ENCODE measurements around the gene NRL.

The NRL gene

DNA sequence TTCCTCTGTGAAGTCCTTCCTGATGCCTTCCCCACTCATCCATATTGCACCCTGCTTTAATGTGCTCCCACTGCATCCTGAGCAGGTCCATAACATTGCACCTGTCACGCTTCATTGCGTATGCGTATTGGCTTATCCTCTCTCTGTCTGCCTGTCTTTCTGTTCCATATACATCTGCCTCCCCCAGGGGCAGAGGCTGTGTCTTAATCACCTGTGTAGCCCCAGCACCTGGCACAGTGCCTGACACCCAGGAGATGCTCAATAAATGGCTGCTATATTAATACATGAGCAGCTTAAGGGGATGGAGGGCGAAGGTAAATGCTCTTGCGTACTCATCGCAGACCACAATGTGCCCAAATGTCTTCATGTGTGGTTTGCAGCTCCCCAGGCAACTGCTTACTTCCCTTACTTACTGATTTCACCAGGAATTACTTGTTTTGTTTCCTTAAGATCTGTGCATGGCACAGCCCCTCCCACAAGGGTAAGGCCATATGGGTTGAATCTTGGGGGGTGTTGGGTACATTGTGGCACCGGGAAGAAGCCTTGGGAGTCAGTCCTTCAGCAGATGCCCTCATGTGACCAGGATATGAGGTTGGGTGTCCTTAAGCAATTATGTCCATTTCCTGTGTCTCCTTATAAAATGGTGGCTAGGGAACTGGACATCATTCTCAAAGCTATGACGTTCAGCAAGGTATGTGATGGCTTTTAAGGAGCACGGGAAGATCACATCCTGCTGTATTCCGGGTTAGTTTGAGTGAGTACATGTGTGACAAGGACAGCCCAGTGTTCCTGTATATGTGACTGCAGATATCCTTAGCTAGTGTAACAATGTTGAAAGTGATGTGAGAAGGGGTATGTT lies 44.2 kb downstream of the NRL start:
- H3K36me3 ChIP-seq (ENCODE audit: control insufficient read depth in 2 of 2, insufficient read depth in 2 of 2, low read length in 2 of 2), result no peaks in the 10 kb centered on the region
- no peak overlapping the region for H3K27ac ChIP-seq (ENCODE audit: low read length)
- no peak overlapping the region for H3K9ac ChIP-seq (ENCODE audit: low read length in 2 of 2)
- no peak overlapping the region for H3K4me3 ChIP-seq (ENCODE audit: low read length in 2 of 2)
- H3K27me3 ChIP-seq (ENCODE audit: control insufficient read depth in 1 of 2, insufficient read depth in 2 of 2, low read length in 2 of 2), result peaks cover 0 to 2% of the 10 kb centered on the region in 2 donors
- no peaks in the 10 kb centered on the region for H3K9me3 ChIP-seq (ENCODE audit: control insufficient read depth in 2 of 2, low read length in 2 of 2)
- H3K4me1 ChIP-seq (ENCODE audit: control insufficient read depth, insufficient read depth, low read length), result peaks cover 16% of the 10 kb centered on the region

DNA sequence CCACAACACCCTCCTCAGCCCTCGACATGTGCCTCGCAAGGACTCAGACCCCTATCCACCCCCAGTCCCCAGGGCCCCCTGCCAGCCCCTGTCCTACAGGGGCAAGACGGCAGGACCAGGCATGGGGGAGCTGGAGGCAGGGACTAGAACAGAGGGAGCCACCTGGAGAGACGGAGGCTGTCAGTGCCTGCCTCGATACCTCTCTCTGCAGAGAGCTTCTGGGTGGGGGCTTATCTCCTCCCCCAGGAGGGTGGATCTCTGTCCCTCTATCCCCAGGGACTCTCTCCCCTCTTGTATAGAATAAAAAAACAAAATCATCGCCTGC lies 45.4 kb downstream of the NRL start:
- Histone ChIP-seq H3K27me3 (ENCODE audit: control insufficient read depth in 1 of 2, insufficient read depth in 2 of 2, low read length in 2 of 2) (no peaks in the 10 kb centered on the region), H3K4me1 (ENCODE audit: control insufficient read depth, insufficient read depth, low read length) (peaks cover 16% of the 10 kb centered on the region), H3K36me3 (ENCODE audit: control insufficient read depth in 2 of 2, insufficient read depth in 2 of 2, low read length in 2 of 2) (no peaks in the 10 kb centered on the region), H3K4me3 (ENCODE audit: low read length in 2 of 2) (no peak overlapping the region), H3K27ac (ENCODE audit: low read length) (no peak overlapping the region), H3K9me3 (ENCODE audit: control insufficient read depth in 2 of 2, low read length in 2 of 2) (no peaks in the 10 kb centered on the region), H3K9ac (ENCODE audit: low read length in 2 of 2) (no peak overlapping the region)

DNA sequence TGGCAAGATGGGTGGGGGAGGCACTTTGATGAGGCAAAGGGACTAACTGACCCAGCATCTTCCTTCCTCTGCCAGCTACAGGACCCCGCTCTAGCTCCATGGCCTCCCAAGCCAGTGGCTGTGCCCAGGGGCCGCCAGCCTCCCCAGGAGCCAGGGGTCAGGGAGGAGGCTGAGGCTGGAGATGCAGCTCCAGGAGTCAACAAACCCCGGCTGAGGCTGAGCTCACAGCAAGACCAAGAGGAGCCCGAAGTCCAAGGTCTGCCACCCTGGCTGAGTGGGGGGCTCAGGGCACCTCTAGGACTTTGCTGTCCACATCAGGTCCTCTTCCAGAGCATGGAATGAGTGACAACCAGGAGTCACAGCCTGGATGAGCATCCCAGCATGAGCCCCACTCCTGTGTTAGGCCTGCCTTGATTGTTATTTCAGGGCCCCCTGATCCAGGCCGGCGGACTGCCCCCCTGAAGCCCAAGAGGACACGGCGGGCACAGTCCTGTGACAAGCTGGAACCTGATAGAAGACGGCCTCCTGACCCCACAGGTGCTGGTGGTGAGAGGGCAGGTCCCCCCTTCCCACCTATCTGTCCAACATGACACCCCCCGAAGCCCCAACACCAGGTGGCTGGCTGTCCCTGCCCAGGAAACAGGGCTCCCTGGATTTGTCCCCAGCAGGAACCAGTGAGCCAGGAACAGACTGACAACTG lies 45.9 kb downstream of the NRL start:
- H3K36me3 ChIP-seq (ENCODE audit: control insufficient read depth in 2 of 2, insufficient read depth in 2 of 2, low read length in 2 of 2), result no peaks in the 10 kb centered on the region
- H3K9ac ChIP-seq (ENCODE audit: low read length in 2 of 2), result no peak overlapping the region
- H3K27me3 ChIP-seq (ENCODE audit: control insufficient read depth in 1 of 2, insufficient read depth in 2 of 2, low read length in 2 of 2), result no peaks in the 10 kb centered on the region
- H3K27ac ChIP-seq (ENCODE audit: low read length), result no peak overlapping the region
- H3K4me3 ChIP-seq (ENCODE audit: low read length in 2 of 2), result no peak overlapping the region
- peaks cover 16% of the 10 kb centered on the region for H3K4me1 ChIP-seq (ENCODE audit: control insufficient read depth, insufficient read depth, low read length)
- no peaks in the 10 kb centered on the region for H3K9me3 ChIP-seq (ENCODE audit: control insufficient read depth in 2 of 2, low read length in 2 of 2)

DNA sequence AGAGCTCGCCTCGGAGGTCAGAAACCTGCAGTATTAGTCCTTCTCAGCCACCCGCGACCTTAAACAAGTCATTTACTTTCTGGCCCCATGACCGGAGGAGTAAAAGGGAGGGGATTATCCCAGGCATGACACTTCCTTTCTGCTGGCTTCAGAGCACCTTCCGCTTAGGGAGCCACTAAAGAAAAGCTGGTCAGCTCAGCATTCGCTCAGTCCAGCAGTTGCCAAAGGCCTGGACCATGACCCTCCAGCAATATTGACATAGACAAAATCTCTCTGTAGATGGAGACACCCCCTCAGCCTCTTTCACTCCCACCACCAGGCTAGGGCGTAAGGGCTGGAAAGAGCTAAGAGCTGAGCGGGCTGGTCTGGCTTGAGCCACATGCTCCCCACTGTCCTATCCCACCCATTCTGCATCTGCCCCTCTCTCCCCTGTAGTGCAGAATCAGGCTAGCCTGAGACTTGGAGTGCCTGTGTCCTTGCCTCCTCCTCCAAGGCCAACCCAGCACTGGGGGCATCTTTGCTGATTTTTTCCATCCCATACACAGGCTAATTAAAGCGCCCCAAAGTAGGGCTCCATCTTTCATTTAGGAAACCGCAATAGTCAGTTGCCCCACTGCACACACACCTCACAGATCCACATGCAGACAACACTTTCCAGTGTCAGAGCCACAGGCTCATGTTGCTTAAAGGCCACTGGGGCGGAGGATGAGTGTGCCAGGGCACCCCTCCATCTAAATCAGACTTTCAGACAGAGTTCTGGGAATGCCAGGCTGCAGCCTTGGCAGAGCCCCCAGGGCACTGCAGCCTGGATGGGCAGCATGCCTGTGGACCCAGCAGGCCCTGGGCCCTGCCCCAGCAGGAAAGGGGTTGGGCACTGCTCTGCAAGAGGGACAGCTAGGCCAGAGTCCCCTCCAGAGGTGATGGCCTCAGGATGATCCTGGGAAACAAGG lies 47.3 kb downstream of the NRL start:
- no peaks in the 10 kb centered on the region for H3K27me3 ChIP-seq (ENCODE audit: control insufficient read depth in 1 of 2, insufficient read depth in 2 of 2, low read length in 2 of 2)
- no peaks in the 10 kb centered on the region for H3K9me3 ChIP-seq (ENCODE audit: control insufficient read depth in 2 of 2, low read length in 2 of 2)
- H3K4me3 ChIP-seq (ENCODE audit: low read length in 2 of 2), result no peak overlapping the region
- no peak overlapping the region for H3K27ac ChIP-seq (ENCODE audit: low read length)
- peaks cover 10% of the 10 kb centered on the region for H3K4me1 ChIP-seq (ENCODE audit: control insufficient read depth, insufficient read depth, low read length)
- no peaks in the 10 kb centered on the region for H3K36me3 ChIP-seq (ENCODE audit: control insufficient read depth in 2 of 2, insufficient read depth in 2 of 2, low read length in 2 of 2)
- no peak overlapping the region for H3K9ac ChIP-seq (ENCODE audit: low read length in 2 of 2)

DNA sequence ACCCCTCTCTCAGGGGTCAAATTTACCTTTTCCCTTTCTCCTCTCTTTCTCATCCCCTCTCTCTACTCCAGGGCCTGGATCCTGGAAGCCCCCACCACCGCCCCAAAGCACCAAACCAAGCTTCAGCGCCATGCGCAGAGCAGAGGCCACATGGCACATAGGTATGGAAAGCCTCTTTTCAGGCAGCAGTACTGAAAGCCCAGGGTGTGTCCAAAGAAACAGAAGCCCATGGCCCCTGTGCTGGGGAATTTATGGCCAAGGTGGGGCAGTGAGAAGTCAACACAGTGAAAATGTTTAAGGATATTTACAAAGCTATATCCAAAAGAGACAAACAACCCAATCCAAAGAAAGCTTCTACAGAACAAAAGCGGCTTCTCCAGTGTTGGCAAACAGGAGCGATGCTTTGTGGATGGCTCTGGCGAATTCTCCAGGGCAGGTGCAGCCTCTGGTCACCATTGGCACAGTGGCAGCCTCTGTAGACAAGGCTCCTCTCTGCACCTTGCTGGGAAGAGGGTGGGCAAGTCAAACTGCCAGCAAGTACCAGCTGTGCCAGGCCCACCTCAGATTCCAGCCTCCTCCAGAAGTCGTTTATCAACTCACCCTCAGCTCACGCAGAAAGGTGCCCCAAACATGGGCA lies 48.1 kb downstream of the NRL start:
- H3K4me3 ChIP-seq (ENCODE audit: low read length in 2 of 2), result no peak overlapping the region
- no peaks in the 10 kb centered on the region for H3K27me3 ChIP-seq (ENCODE audit: control insufficient read depth in 1 of 2, insufficient read depth in 2 of 2, low read length in 2 of 2)
- H3K9ac ChIP-seq (ENCODE audit: low read length in 2 of 2), result no peak overlapping the region
- H3K27ac ChIP-seq (ENCODE audit: low read length), result no peak overlapping the region
- no peaks in the 10 kb centered on the region for H3K9me3 ChIP-seq (ENCODE audit: control insufficient read depth in 2 of 2, low read length in 2 of 2)
- H3K4me1 ChIP-seq (ENCODE audit: control insufficient read depth, insufficient read depth, low read length), result peaks cover 2% of the 10 kb centered on the region
- H3K36me3 ChIP-seq (ENCODE audit: control insufficient read depth in 2 of 2, insufficient read depth in 2 of 2, low read length in 2 of 2), result no peaks in the 10 kb centered on the region

DNA sequence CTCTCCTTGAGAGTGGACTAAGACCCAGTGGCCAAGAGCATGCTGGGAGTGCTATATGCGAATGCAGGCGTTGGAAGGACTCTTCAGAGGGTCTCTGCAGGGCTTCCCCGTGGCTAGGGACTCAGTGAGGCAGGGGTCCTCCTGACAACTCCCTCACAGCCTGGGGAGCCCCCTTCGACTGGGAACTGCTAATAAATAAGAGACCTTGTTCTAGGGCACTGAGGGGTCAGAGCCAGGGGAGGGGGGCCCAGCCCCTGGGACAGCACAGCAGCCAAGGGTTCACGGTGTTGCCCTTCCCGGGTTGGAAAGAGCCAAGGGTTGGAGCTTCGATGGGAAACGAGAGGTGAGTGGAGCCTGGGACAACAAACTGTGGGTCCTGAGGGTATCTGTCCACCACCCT lies 49.3 kb downstream of the NRL start:
- Histone ChIP-seq H3K27me3 (ENCODE audit: control insufficient read depth in 1 of 2, insufficient read depth in 2 of 2, low read length in 2 of 2) (no peaks in the 10 kb centered on the region), H3K4me1 (ENCODE audit: control insufficient read depth, insufficient read depth, low read length) (no peaks in the 10 kb centered on the region), H3K9me3 (ENCODE audit: control insufficient read depth in 2 of 2, low read length in 2 of 2) (no peaks in the 10 kb centered on the region), H3K4me3 (ENCODE audit: low read length in 2 of 2) (no peak overlapping the region), H3K36me3 (ENCODE audit: control insufficient read depth in 2 of 2, insufficient read depth in 2 of 2, low read length in 2 of 2) (no peaks in the 10 kb centered on the region), H3K9ac (ENCODE audit: low read length in 2 of 2) (no peak overlapping the region), H3K27ac (ENCODE audit: low read length) (no peak overlapping the region)

DNA sequence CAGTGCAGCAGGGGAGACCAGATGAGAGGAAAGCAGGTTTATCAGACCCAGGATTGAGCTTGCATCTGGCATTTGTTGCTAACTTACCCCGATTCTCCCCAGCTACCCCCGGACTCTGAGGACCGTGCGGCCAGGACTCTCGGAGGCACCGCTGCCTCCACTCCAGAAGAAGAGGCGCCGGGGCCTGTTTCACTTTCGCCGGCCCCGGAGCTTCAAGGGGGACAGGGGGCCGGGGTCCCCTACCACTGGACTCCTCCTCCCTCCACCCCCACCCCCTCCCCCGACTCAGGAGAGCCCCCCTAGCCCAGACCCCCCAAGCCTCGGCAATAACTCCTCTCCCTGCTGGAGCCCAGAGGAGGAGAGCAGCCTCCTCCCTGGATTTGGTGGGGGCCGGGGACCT lies 49.9 kb downstream of the NRL start:
- Histone ChIP-seq H3K4me1 (ENCODE audit: control insufficient read depth, insufficient read depth, low read length) (no peaks in the 10 kb centered on the region), H3K4me3 (ENCODE audit: low read length in 2 of 2) (no peak overlapping the region), H3K9ac (ENCODE audit: low read length in 2 of 2) (no peak overlapping the region), H3K27ac (ENCODE audit: low read length) (no peak overlapping the region), H3K36me3 (ENCODE audit: control insufficient read depth in 2 of 2, insufficient read depth in 2 of 2, low read length in 2 of 2) (no peaks in the 10 kb centered on the region), H3K9me3 (ENCODE audit: control insufficient read depth in 2 of 2, low read length in 2 of 2) (no peaks in the 10 kb centered on the region), H3K27me3 (ENCODE audit: control insufficient read depth in 1 of 2, insufficient read depth in 2 of 2, low read length in 2 of 2) (peaks cover 0 to 3% of the 10 kb centered on the region in 2 donors)

DNA sequence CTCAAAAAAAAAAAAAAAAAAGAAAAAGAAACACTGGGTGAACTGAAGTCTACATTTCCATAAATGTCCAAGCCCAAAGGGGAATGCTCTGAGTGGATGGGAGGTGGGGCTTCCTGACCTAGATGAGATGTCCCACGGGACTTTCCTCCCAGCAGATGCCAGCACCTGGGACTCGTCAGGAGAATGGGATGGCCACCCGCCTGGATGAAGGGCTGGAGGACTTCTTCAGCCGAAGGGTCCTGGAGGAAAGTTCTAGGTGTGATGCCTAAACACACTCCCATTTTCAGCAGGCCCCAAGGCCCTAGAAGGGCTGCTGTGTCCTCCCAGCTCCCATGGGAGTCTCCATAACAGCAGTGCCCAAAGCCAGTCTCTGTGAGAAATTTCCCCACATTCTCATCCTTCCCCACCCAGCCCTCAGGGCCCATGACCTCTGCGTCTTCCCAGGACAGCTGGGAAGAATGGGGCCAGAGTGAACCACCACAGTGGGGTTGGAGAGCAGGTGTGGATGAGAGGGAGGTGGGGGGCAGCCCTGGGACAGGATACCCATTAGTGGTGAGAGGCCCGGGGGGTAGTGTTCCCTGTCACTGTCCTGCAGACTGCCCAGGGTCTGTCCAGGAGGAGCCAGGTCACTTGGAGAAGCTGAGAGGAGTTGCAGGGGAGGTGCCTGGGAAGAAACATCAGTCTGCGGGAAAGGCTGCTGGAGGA lies 50.5 kb downstream of the NRL start:
- H3K9me3 ChIP-seq (ENCODE audit: control insufficient read depth in 2 of 2, low read length in 2 of 2), result no peaks in the 10 kb centered on the region
- no peaks in the 10 kb centered on the region for H3K36me3 ChIP-seq (ENCODE audit: control insufficient read depth in 2 of 2, insufficient read depth in 2 of 2, low read length in 2 of 2)
- no peak overlapping the region for H3K4me3 ChIP-seq (ENCODE audit: low read length in 2 of 2)
- H3K27me3 ChIP-seq (ENCODE audit: control insufficient read depth in 1 of 2, insufficient read depth in 2 of 2, low read length in 2 of 2), result peaks cover 0 to 3% of the 10 kb centered on the region in 2 donors
- no peak overlapping the region for H3K9ac ChIP-seq (ENCODE audit: low read length in 2 of 2)
- no peaks in the 10 kb centered on the region for H3K4me1 ChIP-seq (ENCODE audit: control insufficient read depth, insufficient read depth, low read length)
- no peak overlapping the region for H3K27ac ChIP-seq (ENCODE audit: low read length)

DNA sequence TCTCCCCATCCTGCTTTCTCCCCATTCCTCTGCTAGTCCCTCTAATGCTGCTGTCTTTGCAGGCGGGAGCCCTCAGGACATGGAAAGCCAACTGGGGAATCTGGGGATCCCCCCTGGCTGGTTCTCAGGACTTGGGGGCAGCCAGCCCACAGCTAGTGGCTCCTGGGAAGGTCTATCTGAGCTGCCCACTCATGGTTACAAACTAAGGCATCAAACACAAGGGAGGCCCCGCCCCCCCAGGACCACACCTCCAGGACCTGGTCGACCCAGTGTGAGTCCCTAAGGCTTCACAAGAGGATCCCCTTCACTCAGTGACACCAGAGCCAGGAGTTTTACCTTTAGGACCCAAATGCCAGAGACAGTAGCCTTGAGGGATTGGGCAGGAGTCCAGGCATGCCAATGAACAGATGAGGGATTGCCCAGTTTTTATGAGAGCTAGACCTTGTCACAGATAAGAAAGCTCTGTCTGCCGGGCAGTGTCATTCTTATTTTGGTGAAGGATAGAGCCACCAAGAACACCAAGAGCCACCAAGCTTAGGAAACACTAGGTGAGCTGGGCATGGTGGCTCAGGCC lies 51.4 kb downstream of the NRL start:
- Histone ChIP-seq H3K36me3 (ENCODE audit: control insufficient read depth in 2 of 2, insufficient read depth in 2 of 2, low read length in 2 of 2) (no peaks in the 10 kb centered on the region), H3K27me3 (ENCODE audit: control insufficient read depth in 1 of 2, insufficient read depth in 2 of 2, low read length in 2 of 2) (peaks cover 0 to 3% of the 10 kb centered on the region in 2 donors), H3K4me3 (ENCODE audit: low read length in 2 of 2) (no peak overlapping the region), H3K9ac (ENCODE audit: low read length in 2 of 2) (no peak overlapping the region), H3K9me3 (ENCODE audit: control insufficient read depth in 2 of 2, low read length in 2 of 2) (no peaks in the 10 kb centered on the region), H3K27ac (ENCODE audit: low read length) (no peak overlapping the region), H3K4me1 (ENCODE audit: control insufficient read depth, insufficient read depth, low read length) (peaks cover 3% of the 10 kb centered on the region)
